GM19351 (cell line): ENCODE results near the gene PRDM16.

Experiments used
- ATAC-seq: cut with Tn5 transposase; IDR thresholded peaks from one replicate; pipeline ENCODE4 v1.9.1; 2021; ENCODE audit warnings: mild to moderate bottlenecking, moderate library complexity; ENCODE audit not compliant: unreplicated experiment

PRDM16 gene

DNA sequence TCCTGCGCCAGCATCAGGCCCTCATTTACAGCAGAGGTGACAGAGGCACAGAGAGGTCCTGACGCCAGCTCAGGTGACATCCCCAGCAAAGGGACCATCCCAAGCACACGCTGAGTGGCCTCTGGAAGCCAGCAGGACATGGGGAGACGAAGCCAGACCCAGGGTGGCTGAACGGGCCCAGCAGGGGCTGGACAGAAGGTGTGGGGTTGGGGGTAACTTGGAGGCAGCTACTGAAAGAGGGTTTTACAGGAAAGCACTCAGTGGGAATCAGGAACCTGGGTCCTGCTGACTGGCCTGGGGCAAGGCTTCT is 383.8 kb downstream of the PRDM16 start:
- ATAC-seq, result no peak

DNA sequence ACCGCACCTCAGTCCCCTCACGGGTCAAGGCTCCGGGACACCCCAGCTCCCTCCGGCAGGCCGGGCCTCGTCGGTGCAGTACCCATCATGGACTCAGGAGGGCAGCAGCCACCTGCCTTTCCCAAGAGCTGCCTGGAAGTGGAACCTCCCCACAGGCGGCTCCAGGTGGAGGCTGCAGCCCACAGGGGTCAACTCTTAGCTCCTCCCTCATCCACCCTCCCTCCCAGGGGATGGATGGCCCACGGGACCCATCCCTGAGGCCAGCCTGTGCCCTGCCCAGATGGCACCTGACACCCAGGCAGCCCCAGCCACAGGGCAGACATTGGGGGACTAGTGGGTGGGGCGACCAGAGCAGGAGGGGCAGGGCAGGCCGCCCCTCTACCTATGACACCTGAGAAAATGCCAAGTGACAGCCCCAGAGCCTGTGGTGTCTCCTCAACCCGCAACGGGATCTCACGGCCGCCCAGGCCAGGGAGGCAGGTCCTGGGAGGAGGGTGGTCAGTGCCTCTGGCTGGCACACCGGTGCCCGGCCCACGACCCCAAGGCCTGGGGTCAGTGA is 384.3 kb downstream of the PRDM16 start:
- no peak for ATAC-seq

DNA sequence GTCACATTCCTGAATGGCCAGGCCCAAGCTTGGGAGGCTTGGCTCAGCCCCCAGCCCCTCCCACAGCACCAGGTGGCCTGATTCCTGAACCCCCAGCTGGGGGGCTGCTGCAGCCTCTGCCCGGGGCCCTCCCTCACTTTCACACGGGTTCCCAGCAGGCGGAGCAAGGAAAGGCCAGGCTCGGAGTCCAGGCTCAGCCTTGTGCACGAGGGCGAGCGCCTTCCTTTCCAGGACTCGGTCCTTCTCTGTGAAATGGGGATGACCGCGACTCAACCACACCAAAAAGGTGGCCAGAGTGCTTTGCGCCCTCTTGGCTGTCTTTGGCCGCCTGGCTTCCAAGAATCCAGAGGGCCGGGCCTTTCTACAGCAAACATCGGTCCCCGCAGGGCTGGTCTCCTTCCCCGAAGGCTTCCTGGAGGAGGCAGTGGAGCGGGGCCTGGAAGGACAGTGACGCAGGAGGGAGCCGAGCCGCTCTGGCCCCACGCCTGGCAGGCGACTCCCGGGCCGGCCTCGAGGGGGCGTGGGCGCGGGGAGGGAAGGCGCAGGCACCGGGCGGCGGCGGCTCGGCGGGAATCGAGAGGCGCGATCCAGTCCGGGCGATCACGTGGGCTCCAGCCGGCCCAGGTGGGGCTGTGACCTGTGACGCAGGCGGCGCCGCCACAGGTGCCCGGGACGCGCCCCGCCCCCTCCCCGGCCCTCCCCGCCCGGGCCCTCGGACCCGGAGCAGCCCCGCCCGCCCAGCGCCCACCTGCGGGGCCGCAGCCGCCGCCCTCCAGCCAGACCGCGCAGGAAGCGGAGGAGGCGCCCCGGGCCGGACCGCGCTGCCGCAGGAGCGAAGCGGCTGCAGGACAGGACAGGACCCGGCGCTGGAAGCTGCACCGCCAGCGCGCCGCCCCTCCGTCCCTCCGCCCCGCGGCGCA is 385.1 kb downstream of the PRDM16 start, which contains the start of gene ARHGEF16:
ARHGEF16 (plus strand) TSS at position 775 of the 920 bp plus-strand sequence. CDS start 8,420 bp downstream, outside the sequence.
- no peak for ATAC-seq

DNA sequence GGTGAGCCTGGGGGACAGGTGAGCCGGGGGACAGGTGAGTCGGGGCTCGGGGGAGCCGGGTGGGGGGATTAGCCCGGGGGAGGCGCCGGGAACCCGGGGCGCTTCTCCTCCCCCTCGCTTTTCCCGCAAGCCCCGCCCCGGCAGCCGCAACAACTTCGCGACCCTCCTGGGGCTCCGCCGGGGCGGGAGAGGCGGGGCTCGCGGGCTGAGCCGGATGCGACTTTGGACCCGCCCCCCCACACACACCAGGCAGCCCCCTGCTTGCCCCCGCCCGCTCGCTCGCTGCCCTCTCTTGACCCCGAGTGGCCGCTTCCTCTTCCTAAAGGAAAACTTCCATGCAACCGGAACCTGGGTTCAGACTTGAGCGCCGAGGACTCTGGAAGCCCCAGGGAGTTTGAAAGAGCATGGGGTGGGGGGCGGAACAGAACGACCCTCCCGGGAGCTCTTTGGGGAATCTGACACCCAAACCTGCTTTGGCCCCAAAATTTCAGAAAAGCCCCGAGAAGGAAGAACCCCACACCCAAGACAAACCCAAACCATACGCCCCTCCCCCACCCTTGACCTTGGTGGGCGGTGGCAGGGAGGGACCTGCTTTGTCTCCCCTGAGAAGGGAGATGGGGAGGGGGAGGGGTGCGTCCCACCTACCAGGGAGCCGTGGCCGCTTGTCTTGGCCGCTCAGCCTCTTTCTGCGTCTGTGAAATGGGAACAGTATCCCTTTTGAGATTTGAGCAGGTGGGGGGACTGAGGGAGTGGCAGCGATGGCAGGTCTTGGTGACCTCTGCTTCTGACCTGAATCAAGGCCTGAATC is 386.0 kb downstream of the PRDM16 start:
- ATAC-seq, result no peak

DNA sequence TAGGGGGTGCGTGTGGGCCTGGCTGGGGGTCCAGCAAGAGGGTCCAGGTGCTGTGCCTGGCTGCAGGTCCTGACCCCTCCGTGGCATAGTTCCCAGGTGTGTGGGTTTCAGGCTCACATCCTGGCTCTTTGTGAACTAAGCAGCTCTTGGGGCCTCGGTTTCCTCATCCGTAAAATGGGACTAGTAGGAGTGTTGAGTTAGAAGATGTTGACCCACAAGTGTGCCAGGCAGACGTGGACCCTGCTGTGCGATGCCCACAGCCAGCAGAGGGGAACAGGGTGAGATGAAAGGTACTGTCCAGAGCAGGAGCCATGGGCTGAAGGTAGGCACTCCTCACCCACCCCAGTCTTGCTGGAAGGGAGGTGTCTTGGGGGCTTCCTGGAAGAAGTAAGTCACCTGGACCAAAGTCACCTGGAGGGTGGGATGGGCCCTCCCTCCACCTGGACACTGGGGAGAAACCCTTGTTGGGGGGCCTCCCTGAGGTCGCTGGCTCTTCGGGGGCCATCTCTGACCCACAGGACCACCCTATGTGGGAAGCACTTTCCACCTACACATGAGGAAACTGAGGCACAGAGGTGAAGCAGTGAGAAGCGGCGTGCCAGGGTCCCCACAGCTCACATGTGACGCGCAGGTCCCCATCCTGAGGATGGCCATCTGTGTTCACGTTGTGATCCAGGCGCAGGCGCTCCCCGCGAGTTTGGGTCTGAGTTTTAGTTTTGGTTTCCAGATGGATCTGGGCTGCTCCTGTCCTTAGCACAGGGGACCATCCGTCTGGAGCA is 386.9 kb downstream of the PRDM16 start:
- no peak for ATAC-seq

DNA sequence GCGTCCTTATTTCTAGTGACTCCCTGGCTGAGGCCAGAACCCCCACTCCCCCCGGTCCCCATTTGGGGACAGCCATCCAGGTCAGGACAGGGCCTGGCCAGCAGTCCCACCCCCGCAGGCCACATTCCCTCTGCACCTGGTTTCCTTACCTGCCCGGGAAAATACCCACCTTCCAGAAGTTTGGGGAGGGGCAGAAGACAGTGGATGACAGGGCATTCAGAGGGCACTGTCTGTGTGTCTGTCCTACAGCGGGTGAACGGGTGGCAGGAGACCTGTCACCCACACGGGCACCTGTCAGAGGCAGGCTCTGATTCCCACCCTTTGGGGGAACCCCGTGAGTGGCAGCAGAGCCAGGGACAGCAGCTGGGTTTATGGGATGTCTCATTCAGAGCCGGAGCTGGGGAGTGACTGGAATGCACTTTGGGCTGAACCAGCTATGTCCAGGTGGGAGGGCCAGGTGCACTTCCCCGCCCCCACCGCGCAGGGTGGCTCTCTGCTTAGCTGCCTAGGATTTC is 387.5 kb downstream of the PRDM16 start:
- no peak for ATAC-seq

DNA sequence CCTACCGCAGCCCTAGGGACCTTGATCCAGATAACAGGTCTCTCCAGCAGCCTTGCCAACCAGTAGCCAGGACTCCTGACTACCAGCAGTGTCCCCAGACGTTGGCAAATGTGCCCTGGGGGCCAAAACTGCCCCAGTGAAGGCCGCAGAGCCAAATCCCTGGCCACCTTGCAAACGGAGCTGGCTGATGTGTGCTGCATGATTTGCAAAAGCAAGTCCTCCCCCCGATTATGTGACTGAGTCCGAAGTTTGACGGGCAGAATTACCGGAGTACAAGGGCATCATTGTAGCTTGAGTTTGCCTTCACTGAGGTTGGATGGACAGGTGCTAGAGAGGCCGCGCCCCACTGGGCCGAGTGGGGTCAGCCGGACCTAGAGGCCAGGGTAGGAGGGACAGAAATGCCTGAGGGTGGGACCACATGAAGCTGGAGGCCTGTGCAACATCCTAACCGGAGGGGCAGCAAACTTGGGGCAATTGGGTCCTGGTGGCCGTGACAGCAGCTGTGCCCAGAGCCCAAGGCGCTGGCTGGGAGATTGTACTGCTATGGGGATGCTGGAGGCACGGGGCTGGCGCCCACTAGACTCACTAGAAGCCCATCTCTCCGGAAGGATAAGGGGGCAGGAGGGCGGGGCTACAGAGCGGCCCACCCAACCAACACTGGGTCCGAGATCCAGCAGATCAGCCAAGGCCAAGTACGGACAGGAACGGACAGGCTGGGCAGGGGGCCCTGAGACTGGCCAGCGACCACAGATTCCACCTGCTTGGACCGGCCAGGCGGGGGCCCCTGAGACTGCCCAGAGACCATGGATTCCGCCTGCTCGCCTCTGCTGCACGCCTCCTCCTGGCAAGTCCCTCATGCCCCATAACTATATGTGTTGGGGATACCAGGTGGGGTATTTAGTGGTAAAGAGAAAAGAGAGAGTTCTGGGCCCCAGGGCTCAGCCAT is 388.2 kb downstream of the PRDM16 start:
- ATAC-seq, result no peak

DNA sequence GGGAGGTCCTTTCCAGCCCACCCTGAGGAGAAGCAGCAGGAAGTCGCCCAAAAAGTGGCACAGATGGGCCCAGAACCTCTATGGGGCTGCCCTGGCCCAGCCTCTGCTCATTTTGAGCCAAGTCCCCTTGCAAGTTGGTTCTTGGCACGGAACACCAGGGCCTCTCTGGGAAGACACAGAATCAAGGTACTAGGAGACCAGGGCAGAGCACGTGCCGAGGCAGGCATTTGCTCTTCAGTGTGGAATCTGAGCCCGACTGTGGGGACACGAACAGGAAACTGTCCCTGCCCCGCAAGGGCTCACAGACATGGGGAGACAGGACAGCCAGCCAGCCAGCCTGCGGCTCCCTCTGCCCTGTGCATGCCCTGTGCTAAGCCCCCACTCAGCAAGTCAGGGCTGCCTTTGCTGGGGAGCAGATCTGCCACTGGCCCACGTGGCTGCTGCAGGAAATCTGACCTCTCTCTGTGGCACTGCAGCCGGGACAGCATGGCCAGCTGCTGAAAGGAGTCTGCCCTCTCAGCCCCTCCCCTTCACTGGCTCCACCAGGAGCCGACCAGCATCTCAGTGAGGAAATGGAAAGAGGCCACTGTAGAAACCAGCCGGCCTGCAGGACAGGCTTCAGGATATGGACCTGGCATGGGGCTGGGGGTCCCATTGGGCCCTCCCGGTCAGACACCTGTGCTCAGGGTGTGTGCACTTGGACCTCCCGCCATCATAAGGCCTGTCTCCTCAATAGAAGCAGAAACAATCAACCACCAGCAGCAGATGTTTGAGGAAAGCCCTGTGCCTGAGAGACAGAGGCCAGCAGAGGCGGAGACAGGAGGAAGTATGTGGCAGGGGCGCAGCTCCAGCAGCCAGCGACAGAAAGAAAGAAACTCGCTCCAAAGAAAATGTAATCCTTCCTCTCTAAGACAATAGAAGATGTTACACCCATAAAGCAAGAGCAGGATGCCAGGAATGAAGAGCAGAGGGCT is 389.2 kb downstream of the PRDM16 start:
- no peak for ATAC-seq

DNA sequence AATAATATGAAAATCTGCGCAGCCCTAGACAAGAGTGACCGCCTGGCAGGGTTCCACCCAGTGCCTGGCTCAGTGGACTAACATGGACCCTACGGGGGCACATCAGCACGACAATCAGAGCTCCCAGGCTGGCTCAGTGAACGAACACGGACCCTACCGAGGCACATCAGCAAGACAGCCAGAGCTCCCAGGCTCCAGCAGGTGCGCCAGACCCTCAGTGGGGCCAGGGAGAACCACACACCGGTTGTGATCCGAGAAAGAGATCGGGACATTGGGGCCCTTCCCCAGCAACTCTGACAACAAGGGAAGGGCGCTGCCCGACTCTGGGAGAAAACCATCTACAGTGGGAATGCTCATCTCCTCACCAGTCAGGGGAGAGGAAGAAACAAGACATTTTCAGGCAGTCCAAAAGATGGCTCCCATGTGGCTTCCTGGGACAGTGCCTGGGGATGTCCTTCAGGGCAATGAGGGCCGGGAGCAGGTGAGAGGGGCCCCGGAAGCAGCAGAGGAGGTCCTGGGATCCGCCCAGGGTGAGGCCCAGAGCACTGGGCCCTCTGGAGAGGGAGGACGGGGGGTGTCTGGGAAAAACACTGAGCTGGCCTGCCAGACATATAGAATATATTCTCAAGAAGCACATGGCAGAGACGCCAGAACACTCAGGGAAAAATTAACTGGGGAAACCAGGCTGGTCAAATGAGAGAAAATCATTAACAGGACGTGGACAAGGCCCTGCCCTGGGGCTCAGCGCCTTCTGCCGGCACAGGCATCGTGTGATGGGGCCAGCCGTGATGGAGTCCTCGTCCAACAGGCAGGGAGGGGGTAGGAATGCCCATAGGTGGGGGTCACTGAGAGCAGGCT is 390.3 kb downstream of the PRDM16 start:
- no peak for ATAC-seq

DNA sequence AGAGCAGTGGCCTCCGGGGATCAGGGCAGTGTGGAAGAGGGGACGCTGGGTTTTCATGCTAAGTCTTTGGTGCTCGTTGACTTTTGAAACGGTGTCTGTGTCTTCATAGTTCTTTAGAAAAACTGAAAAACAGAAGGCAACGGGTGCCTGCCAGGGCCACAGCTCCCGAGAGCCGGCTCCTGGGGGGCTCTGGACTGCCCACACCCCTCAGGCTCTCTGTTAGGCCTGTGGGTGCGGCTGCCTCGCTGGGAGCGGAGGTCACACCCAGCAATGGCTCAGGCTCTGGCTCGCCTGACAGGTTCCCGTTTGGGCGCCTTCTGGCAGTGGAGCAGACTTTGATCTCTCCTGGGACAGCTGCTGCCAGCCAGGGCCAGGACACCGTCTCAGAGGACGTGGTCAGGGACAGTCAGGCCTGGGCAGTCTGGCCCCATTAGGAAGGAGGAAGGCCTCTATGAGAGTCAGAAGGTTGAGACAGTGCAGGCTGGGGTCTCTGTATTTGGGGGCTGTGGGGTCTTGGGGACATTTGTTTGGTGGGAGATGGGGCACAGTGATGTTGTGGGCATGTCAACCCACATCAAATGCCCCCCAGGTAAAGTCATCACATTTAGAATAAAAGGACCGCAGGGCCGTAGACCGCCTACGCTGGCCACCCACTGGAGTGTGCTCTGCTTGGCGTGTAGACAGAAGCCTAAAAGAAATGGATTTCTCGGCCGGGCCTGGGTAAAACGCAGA is 391.1 kb downstream of the PRDM16 start:
- no peak for ATAC-seq

DNA sequence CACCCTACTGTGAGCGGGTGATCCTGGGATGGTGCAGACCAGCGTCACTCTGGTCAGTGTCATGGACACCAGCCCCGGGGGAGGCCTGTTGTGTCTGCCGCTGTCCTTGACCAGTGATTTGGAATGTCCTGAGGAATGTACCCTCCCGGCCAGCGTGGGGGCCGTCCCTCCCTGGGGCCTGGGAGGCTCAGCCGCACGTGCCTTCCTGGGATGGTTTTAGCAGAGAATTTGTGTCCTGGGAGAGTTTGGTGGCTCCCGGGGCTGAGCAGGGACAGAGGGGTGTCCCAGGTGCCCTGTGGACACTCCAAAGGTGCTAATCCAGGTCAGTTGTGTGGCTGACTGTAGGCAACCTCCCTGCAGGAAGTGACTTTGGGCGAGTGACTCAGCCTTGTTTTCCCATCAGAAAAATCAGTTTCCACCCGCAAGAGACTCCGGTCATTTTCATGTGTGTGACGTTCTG is 391.7 kb downstream of the PRDM16 start:
- no peak for ATAC-seq

DNA sequence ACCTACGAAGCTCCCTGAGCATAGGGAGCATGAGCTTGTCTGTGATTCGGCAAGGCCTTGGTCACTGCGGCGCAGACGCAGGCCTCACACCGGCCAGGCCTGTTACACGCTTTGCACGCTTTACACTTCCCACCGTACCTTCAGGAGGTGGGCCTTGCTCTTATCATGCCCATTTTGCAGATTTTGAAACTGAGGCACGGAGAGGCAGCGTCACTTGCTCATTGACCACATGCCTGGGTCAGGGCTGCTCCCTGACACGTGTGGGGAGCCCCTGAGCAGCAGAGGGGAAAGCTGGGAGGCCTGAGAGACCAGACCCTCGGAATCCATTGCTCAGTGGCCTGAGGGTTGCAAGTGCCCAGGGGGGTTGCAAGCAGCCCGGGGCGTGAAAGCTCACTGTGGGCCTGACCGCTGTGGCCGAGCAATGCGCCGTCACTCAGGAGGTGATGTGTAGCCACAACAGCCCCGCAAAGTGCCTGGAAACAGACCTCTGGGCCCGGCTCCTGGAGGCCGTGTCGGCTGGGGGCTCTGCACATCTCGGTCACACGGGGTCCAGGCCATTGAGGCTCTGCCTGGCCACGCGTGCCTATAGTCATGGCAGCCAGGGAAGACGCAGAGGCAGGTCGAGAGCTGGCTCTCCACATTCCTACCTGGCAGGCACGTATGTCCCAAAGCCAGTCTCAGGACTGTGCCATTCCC is 392.4 kb downstream of the PRDM16 start:
- no peak for ATAC-seq

DNA sequence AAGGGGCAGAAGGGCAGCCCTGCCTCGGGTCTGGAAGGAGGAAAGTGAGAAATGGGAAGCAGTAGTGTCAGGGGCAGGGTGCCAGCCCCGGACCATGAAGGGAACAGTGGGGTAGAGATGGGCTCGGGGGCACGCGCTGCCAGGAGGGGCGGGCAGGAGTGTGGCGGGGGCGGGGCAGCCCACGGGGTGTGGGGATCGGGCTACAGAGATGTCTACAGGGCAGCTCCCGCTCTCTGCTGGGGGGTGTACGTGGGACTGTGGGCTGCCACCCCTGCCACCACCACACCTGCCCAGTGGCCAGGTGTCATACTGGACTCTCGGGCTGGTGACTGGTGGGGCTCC is 392.9 kb downstream of the PRDM16 start:
- ATAC-seq, result no peak

DNA sequence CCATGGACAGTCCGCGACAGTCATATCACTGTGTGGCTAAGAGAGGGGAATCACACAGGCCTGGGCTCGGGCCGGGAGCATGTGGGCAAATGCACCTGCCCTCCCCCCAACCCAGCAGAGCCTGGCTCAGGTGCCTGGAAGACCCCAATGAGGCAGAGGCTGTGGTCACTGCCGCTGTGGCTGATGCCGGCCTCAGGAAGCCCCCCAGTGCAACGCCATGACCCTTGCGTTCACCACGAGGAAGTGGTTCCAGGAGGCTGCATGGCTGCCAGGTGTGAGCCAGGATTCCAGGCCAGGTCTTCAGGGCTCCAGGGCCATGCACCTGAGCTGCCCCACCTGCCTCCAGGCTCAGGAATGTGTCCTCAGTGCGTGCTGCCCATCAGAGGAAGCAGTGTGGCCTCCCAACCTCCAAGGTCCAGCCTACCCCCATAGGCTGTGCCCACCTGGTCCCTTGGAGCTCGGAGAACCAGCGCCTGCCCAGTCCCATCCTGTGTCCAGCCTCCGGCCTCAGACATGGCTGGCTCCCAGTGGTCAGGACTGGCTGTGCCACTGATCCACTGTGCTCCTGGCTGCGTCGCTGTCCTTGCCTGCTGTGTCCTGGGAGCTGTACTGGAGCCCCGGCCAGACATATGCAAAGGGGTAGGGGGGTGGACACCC is 393.5 kb downstream of the PRDM16 start:
- no peak for ATAC-seq

DNA sequence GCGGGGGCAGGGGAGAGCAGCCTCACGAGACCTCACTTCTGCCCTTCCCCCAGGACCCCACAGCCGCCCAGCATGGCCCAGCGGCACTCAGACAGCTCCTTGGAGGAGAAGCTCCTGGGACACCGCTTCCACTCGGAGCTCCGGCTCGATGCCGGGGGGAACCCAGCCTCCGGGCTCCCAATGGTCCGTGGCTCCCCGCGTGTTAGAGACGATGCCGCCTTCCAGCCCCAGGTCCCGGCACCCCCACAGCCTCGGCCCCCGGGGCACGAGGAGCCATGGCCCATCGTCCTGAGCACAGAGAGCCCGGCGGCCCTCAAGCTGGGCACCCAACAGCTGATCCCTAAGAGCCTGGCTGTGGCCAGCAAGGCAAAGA is 394.0 kb downstream of the PRDM16 start:
- ATAC-seq, result no peak

DNA sequence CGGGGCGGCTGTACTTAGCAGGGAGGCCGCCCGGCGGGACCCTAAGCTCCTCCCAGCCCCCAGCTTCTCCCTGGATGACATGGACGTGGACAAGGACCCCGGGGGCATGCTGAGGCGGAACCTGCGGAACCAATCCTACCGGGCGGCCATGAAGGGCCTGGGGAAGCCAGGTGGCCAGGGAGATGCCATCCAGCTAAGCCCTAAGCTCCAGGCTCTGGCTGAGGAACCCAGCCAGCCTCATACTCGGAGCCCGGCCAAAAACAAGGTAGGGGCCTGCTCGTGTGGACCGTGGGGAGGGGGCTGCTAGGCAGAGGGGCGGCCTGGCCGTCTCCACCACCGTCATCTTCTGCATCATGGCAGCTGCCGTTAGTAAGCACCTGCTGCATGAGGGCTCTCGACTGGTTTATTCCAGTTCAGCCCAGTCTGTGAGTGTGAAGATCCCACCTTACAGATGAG is 394.4 kb downstream of the PRDM16 start:
- ATAC-seq, result no peak
